DND-41 (cell line): ENCODE data around the gene PGAM1.

ENCODE experiments used
- EZH2 ChIP-seq: IDR thresholded peaks from 3 replicates; pipeline ENCODE4 v1.6.1; 2012; ENCODE audit warnings: borderline replicate concordance, low read depth, mild to moderate bottlenecking, moderate library complexity, low read length, inconsistent platforms; ENCODE audit not compliant: severe bottlenecking
- TF ChIP-seq, protein P1 (sequence below): IDR thresholded peaks from 2 replicates; pipeline ENCODE4 v1.5.1; 2012; ENCODE audit warnings: borderline replicate concordance, low read length, moderate library complexity, mild to moderate bottlenecking; ENCODE audit not compliant: poor library complexity, severe bottlenecking; ENCODE audit errors: extremely low read depth

DNA sequence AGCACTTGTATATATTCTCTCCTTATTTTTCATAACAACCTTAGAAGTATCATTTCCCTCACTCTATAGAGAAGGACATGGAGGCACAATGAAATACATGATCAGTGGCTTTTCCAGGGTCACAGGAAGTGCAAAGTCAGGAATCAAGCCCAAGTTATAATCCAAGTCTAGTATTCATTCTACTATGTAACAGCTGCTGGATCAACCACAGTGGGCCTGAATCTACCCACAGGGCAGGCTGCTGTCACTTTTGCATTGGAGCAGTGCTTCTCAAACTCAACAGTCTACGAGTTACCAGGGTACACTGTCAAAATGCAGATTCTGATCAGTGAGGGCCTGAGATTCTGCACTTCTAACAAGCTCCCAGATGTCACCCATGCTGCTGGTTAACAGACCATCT is 38.2 kb downstream of the PGAM1 start:
- TF ChIP-seq, protein P1, sequence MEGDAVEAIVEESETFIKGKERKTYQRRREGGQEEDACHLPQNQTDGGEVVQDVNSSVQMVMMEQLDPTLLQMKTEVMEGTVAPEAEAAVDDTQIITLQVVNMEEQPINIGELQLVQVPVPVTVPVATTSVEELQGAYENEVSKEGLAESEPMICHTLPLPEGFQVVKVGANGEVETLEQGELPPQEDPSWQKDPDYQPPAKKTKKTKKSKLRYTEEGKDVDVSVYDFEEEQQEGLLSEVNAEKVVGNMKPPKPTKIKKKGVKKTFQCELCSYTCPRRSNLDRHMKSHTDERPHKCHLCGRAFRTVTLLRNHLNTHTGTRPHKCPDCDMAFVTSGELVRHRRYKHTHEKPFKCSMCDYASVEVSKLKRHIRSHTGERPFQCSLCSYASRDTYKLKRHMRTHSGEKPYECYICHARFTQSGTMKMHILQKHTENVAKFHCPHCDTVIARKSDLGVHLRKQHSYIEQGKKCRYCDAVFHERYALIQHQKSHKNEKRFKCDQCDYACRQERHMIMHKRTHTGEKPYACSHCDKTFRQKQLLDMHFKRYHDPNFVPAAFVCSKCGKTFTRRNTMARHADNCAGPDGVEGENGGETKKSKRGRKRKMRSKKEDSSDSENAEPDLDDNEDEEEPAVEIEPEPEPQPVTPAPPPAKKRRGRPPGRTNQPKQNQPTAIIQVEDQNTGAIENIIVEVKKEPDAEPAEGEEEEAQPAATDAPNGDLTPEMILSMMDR: no peak
- no peak for TF ChIP-seq EZH2
